Activated CD8-positive, alpha-beta memory T cell treated with anti-CD3 and anti-CD28 coated beads, Interleukin-2, amount 50 U/mL, for 1 hour (primary cell): ENCODE data around the gene MBD5.

Experiments used
- DNase-seq: peaks from one replicate; pipeline ENCODE4 v3.0.0-alpha.2; 2020; ENCODE audit errors: extremely low read depth

MBD5 gene

GRCh38 chr2:148300544-148300943 lies 279.7 kb downstream of the MBD5 start:
- DNase-seq: no peak

GRCh38 chr2:148301362-148301761 lies 280.5 kb downstream of the MBD5 start:
- no peak for DNase-seq

DNA sequence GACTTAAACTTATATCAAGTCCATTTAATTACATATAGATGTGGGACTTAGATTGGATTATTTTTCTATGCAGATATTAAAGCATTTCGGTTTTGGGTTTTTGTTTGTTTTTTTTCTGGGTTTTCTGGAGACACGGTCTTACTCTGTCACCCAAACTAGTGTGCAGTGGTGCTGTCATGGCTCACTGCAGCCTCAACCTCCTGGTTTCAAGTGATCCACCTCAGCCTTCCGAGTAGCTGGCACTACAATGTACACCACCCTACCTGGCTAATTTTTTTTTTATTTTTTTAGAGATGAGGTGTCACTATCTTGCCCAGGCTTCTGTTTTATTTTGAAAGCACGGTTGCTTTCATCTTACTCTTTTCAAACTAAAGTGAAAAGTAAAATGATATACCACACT lies 281.6 kb downstream of the MBD5 start:
- DNase-seq: no peak

GRCh38 chr2:148303161-148303560 lies 282.3 kb downstream of the MBD5 start:
- no peak for DNase-seq

DNA sequence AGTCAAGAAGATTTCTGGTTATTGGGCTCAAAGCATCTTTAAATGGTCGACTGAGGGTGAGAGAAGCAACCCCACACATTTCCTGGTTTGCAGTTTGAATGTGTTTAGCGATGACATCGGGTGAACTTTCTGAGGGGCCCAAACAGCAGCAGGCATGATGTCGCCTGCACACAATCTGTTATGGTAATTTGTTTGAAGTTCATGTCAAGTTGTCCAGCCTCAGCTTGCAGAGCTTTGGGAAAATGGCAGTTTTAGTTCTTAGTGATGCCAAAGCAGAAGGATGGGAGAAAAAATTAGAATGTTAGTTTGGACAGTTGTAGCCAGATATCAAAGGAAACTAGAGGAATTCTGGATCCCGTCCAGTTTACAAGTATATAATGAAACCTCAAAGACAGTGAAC lies 284.6 kb downstream of the MBD5 start:
- DNase-seq: no peak

GRCh38 chr2:148306027-148306426 lies 285.1 kb downstream of the MBD5 start:
- DNase-seq: no peak

DNA sequence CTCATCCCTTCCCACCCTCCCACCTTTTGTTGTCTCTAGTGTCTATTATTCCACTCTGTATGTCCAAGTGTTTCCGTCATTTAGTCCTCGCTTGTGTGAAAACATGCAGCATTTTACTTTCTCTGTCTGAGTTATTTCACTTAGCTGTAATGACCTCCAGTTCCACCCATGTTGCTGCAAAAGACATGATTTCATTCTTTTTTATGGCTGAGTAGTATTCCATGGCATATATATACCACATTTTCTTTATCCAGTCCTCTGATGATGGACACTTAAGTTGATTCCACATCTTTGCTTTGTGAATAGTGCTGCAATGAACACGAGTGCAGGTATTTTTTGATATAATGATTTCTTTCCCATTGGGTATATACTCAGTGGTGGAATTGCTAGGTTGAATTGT lies 296.7 kb downstream of the MBD5 start:
- DNase-seq: no peak

- no peak for DNase-seq
Observed at GRCh38 chr2:148338541-148338940, 317.6 kb downstream of the MBD5 start.

DNA sequence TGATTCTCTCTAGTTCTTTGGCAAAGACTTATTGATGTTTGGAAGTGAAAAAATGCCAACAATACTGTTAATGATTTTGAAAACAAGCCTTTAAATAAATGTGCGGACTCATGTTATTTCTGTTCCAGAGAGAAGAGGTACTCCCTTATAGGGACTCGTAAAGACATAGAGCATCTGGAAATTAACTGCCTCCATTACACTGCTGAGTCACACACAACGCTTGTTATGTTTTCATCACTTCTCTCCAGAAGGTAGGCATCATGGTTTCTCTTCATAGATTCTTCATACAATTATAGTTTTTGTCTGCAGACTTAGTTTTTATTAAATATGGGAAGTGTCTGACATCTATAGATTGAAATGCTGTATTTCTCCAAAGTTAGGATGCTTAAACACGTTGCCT lies 321.2 kb downstream of the MBD5 start:
- no peak for DNase-seq

DNA sequence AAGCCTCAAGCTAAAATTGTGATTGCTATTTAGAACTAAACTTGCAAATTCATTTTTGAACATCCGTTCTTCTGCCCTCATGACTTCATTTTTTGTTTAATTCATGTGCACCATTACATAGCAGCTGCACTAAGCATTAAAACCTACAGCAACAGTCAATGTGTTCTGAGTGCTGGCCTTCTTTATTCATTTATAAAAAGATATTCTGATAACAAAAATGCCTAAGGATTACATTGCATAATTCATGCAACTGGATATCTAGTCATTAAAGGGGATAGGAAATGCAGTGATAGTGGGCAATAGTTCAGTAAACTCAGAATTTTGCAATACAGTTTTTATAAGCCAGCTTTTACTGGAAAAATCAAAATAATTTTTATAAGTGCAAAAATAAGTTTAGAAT lies 329.3 kb downstream of the MBD5 start:
- no peak for DNase-seq

- DNase-seq: no peak
Observed at GRCh38 chr2:148351437-148352143, 330.7 kb downstream of the MBD5 start.

- no peak for DNase-seq
Observed at GRCh38 chr2:148358375-148358774, 337.5 kb downstream of the MBD5 start.

DNA sequence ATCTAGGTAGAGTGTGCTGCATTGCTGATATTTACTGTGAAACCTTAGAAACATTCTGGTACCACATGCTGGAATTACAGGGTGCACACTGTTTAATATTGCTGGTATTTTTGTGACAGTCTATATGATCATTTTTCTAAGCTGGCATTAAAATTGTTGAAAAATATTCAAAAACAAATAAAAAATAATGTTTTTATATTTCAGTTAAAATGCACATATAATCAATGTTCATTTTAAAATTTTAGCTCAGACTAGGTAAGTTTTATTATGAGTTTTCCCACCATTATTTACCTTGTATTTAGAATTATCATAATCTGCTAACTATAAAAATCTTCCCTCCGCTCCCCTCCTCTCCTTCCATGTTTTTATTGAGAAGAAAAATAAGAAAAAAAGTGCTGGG lies 339.8 kb downstream of the MBD5 start:
- no peak for DNase-seq

- no peak for DNase-seq
Observed at GRCh38 chr2:148362144-148362796, 341.4 kb downstream of the MBD5 start.

- no peak for DNase-seq
Observed at GRCh38 chr2:148375214-148375613, 354.3 kb downstream of the MBD5 start.

GRCh38 chr2:148391324-148391723 lies 370.4 kb downstream of the MBD5 start:
- no peak for DNase-seq

- DNase-seq: no peak
Observed at GRCh38 chr2:148402786-148403185, 381.9 kb downstream of the MBD5 start.

DNA sequence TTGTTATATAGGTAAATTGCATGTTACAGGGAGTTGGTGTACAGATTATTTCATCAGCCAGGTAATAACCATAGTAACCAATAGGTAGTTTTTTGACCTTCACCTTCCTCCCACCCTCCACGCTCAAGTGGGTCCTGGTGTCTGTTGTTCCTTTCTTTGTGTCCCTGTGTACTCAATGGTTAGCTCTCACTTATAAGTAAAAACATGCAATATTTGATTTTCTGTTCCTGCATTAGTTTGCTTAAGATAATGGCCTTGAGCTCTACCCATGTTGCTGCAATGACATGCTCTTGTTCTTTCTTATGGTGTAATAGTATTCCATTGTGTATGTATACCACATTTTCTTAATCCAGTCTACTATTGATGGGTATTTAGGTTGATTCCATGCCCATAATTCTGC lies 390.0 kb downstream of the MBD5 start:
- DNase-seq: no peak

DNA sequence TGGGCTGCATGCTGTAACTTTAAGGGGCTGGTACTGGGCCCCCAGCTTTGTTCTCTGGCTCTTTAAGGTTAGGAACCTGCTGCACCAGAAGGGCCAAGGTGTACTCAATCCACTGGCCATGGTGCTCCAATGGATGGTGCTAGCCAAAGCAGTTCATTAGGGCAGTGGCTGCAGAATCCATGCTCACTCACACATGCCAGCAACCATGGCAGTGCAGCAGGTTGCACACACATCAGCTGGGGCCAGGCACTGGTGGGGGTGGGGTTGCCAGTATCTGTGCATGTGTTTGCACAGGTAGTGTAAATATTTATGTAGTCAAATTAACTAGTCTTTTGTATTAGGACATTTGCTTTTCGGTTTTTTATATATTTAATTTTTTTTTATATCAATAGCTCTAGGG lies 395.4 kb downstream of the MBD5 start:
- no peak for DNase-seq

DNA sequence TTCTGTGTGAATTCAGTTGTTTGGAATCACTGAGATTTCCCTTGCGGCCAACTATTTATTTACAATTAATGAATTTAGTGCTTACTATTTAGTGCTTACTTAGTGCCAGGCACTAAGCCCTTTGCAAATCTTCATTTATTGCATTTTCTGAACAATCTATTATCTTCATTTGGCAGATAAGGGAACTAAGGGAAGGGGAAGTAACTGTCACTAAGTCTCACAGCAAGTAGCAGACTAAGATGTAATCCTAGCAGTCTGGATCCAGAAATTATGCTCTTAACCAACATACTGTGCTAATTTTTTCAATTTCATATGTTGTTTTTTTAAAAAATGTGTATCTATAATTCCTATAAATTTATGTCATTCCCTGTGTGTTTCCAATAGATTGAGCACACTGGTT lies 409.2 kb downstream of the MBD5 start:
- no peak for DNase-seq

DNA sequence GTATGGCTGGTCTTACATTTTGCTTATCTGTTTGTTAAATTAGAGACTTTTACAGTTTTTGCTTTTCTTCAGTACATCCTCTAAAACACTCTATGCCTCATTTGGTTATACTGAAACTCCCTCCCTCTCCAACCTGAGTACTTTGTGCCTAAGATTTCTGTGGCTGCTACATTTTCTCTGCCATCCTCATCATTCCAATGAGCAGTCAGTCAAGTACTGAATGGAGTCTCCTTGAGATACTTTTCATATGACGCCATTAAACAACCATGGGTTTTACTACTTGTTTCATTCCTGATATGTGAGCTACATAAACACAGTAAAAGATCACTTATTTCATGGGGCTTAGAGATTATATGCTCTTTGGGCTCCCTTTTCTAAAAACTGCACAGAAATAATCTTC lies 427.0 kb downstream of the MBD5 start:
- DNase-seq: no peak

- no peak for DNase-seq
Observed at GRCh38 chr2:148450531-148450930, 429.6 kb downstream of the MBD5 start.

GRCh38 chr2:148451046-148451445 lies 430.2 kb downstream of the MBD5 start:
- DNase-seq: no peak

- DNase-seq: no peak
Observed at GRCh38 chr2:148455791-148456190, 434.9 kb downstream of the MBD5 start.
